OCI-LY3 (cell line): Measurements from ENCODE around the gene CXCL16.

Source experiments
- EZH2phosphoT487 ChIP-seq: fragments of 200-600 bp; shearing (Covaris generic); IDR thresholded peaks from 2 replicates; pipeline ENCODE4 v1.6.1; 2018; ENCODE audit warnings: antibody characterized with exemption, mixed run types, low read depth
- TF ChIP-seq, protein P1 (sequence below): fragments of 200-600, 300-600 bp; sonication (generic); IDR thresholded peaks from 2 replicates; pipeline ENCODE4 v1.5.1; 2014; ENCODE audit warnings: antibody characterized with exemption, low read length, low read depth

DNA sequence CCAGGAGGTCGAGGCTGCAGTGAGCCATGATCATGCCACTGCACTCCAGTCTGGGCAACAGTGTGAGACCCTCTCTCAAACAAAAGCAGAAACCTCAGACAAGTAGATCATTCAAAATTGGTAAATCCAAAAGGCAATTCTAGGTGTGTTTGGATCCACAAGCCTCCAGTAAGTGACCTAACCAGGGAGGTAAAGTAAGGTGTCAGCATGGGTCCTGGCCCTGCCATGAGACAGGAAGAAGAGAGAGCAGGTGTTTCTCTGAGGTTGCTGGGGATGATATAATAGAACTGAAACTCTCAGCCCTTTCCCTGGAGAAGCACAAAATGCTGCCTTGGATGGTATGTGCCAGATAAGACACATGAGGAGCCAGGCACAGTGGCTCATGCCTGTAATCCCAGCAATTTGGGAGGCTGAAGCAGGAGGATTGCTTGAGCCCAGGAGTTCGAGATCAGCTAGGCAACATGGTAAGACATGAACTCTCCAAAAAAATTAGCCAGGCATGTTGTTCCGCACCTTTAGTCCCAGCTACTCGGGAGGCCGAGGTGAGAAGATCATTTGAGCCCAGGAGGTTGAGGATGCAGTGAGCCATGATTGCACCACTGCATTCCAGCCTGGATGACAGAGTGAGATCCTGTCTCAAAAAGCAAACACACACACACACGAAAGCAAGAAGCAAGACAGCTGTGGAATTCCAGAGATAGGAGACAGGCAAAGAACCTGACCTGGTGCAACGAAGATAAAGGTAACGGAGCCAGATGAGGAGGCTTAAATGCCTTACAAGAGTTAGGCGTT is 38.4 kb upstream of the CXCL16 start:
- TF ChIP-seq, protein P1, sequence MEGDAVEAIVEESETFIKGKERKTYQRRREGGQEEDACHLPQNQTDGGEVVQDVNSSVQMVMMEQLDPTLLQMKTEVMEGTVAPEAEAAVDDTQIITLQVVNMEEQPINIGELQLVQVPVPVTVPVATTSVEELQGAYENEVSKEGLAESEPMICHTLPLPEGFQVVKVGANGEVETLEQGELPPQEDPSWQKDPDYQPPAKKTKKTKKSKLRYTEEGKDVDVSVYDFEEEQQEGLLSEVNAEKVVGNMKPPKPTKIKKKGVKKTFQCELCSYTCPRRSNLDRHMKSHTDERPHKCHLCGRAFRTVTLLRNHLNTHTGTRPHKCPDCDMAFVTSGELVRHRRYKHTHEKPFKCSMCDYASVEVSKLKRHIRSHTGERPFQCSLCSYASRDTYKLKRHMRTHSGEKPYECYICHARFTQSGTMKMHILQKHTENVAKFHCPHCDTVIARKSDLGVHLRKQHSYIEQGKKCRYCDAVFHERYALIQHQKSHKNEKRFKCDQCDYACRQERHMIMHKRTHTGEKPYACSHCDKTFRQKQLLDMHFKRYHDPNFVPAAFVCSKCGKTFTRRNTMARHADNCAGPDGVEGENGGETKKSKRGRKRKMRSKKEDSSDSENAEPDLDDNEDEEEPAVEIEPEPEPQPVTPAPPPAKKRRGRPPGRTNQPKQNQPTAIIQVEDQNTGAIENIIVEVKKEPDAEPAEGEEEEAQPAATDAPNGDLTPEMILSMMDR = no peak
- TF ChIP-seq EZH2phosphoT487 = no peak
